AG04450 (cell line): Measurements from ENCODE around the gene PSMD11. TPM values are rescaled to one million over a fixed set of nuclear protein-coding genes. Genes with fewer than 3 reads are reported as not detected.
A peak's percentile ranks its signal among the peaks of the same experiment; 100 is the strongest.
"Not testable (repeated sequence)": the region's sequence is repeated elsewhere in the genome, so short reads cannot be mapped to it uniquely, and the experiment has no call there.

Experiments
- CTCF ChIA-PET: fragments of 300-600, 350-600 bp; formaldehyde crosslinking; extraction: SDS; loops from one replicate; lab custom pipeline; 2022; ENCODE audit warnings: antibody characterized with exemption, inconsistent platforms; lab: Charles Lee
- POLR2A ChIA-PET: fragments of 350-600 bp; formaldehyde crosslinking; extraction: SDS; loops from one replicate; lab custom pipeline; 2021; ENCODE audit warnings: antibody characterized with exemption, inconsistent platforms; lab: Yijun Ruan, JAX
- DNase-seq: peaks from one replicate; pipeline ENCODE4 v3.0.0-alpha.2; 2011; ENCODE audit warnings: low read depth, low spot score
- H3K27ac ChIP-seq: one replicate; pipeline ENCODE4 v1.5.1; 2012; ENCODE audit warnings: low read depth, low read length, control low read depth
- H3K27me3 ChIP-seq: one replicate; pipeline ENCODE4 v1.6.0; 2012; ENCODE audit warnings: low read length; ENCODE audit not compliant: control insufficient read depth, insufficient read depth
- H3K4me3 ChIP-seq: 2 replicates; pipeline ENCODE4 v1.5.1; 2011; ENCODE audit warnings: mild to moderate bottlenecking, low read depth, low read length, control low read depth
- H3K9me3 ChIP-seq: 2 replicates; pipeline ENCODE4 v1.5.1; 2012; ENCODE audit warnings: low read length; ENCODE audit not compliant: control insufficient read depth, insufficient read depth
- polyA plus RNA-seq: library from polyadenylated mRNA; depleted of rRNA; stranded (reverse); fragments of >200 nt; gene quantifications from 2 replicates; pipeline ENCODE4 v1.2.3, GENCODE V29; 2011
- TF ChIP-seq, protein P1 (sequence below): IDR thresholded peaks from 2 replicates; pipeline ENCODE4 v1.5.1; 2011; ENCODE audit warnings: low read depth, low read length, control low read depth, inconsistent platforms

PSMD11 gene
- polyA plus RNA-seq, 1 experiment: 99.0 TPM

- no peaks in the 10 kb centered on the region; the same call in 1 of the 2 replicates for H3K9me3 ChIP-seq
- CTCF ChIA-PET: no interaction called here
- no peak overlapping the region for H3K27ac ChIP-seq
- POLR2A ChIA-PET: no interaction called here
- no peak for DNase-seq
- H3K27me3 ChIP-seq: peaks cover 16% of the 10 kb centered on the region
- no peak overlapping the region for H3K4me3 ChIP-seq
- TF ChIP-seq, protein P1, sequence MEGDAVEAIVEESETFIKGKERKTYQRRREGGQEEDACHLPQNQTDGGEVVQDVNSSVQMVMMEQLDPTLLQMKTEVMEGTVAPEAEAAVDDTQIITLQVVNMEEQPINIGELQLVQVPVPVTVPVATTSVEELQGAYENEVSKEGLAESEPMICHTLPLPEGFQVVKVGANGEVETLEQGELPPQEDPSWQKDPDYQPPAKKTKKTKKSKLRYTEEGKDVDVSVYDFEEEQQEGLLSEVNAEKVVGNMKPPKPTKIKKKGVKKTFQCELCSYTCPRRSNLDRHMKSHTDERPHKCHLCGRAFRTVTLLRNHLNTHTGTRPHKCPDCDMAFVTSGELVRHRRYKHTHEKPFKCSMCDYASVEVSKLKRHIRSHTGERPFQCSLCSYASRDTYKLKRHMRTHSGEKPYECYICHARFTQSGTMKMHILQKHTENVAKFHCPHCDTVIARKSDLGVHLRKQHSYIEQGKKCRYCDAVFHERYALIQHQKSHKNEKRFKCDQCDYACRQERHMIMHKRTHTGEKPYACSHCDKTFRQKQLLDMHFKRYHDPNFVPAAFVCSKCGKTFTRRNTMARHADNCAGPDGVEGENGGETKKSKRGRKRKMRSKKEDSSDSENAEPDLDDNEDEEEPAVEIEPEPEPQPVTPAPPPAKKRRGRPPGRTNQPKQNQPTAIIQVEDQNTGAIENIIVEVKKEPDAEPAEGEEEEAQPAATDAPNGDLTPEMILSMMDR: no peak
These were observed 78.8 kb downstream of the PSMD11 start for GRCh38 chr17:32523017-32523680.

DNA sequence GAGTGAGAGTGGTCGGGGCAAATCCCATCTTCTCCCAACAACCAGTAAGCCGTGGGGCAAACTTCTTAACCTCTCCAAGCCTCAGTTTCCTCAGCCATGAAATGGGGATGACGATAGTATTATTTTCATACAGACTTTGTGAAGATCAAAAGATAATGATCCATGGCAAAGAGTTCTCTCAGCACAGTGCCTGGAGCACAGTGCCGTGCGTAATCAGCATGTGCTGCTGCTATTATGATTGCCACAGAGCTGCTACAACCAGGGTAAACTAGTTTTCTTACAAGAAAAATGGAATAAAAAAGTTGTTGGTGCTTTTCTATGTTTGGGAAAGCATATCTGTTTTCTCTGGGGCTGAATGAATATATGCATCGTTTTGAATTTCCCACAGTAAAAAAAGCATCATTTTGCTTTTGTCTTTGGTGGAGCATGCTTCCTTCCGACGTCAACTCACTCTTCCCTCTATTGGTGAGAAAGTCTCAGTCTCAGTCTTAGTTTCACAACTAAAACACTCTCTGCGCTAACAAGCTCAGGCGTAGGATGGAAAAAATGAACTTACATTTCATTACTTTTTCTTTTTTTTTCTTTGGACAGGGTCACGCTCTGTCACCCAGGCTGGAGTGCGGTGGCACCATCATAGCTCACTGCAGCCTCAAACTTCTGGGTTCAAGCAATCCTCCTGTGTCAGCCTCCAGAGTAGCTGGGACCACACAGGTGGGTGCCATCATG, 79.7 kb downstream of the PSMD11 start:
- no peak overlapping the region for H3K27ac ChIP-seq
- no peak overlapping the region for H3K4me3 ChIP-seq
- TF ChIP-seq, protein P1: no peak
- no peaks in the 10 kb centered on the region; the same call in 1 of the 2 replicates for H3K9me3 ChIP-seq
- H3K27me3 ChIP-seq: peaks cover 11% of the 10 kb centered on the region
- POLR2A ChIA-PET: no interaction called here
- DNase-seq: no peak
- CTCF ChIA-PET: no interaction called here

DNA sequence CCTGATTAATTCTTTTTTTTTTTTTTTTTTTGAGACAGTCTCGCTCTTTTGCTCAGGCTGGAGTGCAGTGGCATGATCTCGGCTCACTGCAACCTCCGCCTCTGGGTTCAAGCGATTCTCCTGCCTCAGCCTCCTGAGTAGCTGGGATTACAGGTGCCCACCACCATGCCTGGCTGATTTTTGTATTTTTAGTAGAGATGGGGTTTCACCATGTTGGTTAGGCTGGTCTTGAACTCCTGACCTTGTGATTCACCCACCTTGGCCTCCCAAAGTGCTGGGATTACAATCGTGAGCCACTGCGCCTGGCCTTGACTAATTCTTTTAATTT, 80.2 kb downstream of the PSMD11 start:
- H3K4me3 ChIP-seq, H3K27ac ChIP-seq, H3K9me3 ChIP-seq, CTCF ChIA-PET, POLR2A ChIA-PET, DNase-seq: not testable (repeated sequence)
- H3K27me3 ChIP-seq: peaks cover 10% of the 10 kb centered on the region

GRCh38 chr17:32525122-32525521, 80.8 kb downstream of the PSMD11 start:
- no peaks in the 10 kb centered on the region for H3K9me3 ChIP-seq
- CTCF ChIA-PET: no interaction called here
- no peak overlapping the region for H3K4me3 ChIP-seq
- TF ChIP-seq, protein P1: no peak
- POLR2A ChIA-PET: no interaction called here
- DNase-seq: peak; percentile 27
- H3K27ac ChIP-seq: no peak overlapping the region
- H3K27me3 ChIP-seq: peaks cover 10% of the 10 kb centered on the region

DNA sequence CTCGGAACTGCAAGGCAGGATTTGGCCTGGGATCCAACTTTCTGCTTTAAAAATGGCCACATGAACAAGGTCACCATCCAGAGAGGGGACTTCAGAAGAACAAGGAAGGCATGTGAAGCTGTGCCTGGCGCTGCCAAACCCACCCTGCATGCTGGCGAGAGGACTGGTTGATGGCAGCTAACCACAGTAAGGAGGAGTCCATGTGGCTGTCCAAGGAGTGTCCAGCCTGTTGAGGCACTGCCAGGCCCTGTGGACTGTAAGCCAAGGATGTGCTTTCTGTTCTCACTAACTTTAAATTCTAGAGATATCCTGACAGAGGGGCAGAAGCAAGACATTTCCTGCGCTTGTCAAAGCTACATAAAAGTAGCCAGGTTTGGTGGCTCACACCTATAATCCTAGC, 82.8 kb downstream of the PSMD11 start:
- Histone ChIP-seq H3K27ac (no peak overlapping the region), H3K4me3 (no peak overlapping the region), H3K27me3 (peaks cover 8% of the 10 kb centered on the region), H3K9me3 (no peaks in the 10 kb centered on the region)
- no peak for DNase-seq
- TF ChIP-seq, protein P1: no peak
- ChIA-PET CTCF (no interaction called here), POLR2A (no interaction called here)
